ENCODE data around the gene GSDMA.

DNA sequence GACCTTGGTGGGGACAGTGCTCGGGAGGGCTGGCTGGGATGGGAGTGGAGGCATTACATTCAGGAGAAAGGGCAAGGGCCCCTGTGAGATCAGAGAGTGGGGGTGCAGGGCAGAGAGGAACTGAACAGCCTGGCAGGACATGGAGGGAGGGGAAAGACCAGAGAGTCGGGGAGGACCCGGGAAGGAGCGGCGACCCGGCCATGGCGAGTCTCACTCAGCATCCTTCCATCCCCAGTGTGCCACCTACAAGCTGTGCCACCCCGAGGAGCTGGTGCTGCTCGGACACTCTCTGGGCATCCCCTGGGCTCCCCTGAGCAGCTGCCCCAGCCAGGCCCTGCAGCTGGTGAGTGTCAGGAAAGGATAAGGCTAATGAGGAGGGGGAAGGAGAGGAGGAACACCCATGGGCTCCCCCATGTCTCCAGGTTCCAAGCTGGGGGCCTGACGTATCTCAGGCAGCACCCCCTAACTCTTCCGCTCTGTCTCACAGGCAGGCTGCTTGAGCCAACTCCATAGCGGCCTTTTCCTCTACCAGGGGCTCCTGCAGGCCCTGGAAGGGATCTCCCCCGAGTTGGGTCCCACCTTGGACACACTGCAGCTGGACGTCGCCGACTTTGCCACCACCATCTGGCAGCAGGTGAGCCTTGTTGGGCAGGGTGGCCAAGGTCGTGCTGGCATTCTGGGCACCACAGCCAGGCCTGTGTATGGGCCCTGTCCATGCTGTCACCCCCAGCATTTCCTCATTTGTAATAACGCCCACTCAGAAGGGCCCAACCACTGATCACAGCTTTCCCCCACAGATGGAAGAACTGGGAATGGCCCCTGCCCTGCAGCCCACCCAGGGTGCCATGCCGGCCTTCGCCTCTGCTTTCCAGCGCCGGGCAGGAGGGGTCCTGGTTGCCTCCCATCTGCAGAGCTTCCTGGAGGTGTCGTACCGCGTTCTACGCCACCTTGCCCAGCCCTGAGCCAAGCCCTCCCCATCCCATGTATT lies 53.5 kb downstream of the GSDMA start:
- TF ChIP-seq, protein P1, sequence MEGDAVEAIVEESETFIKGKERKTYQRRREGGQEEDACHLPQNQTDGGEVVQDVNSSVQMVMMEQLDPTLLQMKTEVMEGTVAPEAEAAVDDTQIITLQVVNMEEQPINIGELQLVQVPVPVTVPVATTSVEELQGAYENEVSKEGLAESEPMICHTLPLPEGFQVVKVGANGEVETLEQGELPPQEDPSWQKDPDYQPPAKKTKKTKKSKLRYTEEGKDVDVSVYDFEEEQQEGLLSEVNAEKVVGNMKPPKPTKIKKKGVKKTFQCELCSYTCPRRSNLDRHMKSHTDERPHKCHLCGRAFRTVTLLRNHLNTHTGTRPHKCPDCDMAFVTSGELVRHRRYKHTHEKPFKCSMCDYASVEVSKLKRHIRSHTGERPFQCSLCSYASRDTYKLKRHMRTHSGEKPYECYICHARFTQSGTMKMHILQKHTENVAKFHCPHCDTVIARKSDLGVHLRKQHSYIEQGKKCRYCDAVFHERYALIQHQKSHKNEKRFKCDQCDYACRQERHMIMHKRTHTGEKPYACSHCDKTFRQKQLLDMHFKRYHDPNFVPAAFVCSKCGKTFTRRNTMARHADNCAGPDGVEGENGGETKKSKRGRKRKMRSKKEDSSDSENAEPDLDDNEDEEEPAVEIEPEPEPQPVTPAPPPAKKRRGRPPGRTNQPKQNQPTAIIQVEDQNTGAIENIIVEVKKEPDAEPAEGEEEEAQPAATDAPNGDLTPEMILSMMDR (IDR thresholded peaks at IDR 0.05; ENCODE audit: poor library complexity): no peak
- TF ChIP-seq EZH2 (IDR thresholded peaks at IDR 0.05; ENCODE audit: borderline replicate concordance): no peak
